Measurements from ENCODE around the gene CHM.
"Not testable (repeated sequence)": the region's sequence is repeated elsewhere in the genome, so short reads cannot be mapped to it uniquely, and the experiment has no call there.

CHM gene

DNA sequence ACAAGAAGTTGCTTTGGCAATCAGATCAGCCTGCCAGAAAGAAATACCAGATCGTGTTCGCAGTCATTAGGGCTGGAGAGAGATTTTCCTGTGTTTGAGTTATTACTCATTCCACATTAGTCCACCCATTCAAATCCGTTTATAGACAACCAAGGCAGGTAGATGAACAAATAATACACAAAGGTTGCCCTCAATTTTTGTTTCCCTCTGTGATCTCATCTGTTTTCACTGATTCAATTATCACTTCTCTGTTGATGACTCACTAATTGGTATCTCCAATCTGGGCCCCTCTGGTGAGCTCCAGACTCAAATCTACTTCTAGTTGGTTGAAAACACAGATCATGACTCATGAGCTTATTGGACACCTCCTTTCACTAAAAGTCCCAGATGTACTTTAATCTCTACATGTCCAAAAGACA, 54.5 kb downstream of the CHM start:
- Histone ChIP-seq H3K36me3 (replicated peaks) (no peaks in the 10 kb centered on the region), H3K27me3 (ENCODE audit: low read depth) (no peaks in the 10 kb centered on the region), H3K9me3 (peaks cover 4% of the 10 kb centered on the region; the same call in 1 of the 2 replicates), H3K4me1 (peaks cover 2% of the 10 kb centered on the region; the same call in 1 of the 2 replicates), H3K4me3 (no peak overlapping the region)
- in situ Hi-C loops (cut with MboI; ENCODE audit: low sequenced_read_pairs), result no loop called here
- no peak for DNase-seq (ENCODE audit: low spot score in 2 of 2)

DNA sequence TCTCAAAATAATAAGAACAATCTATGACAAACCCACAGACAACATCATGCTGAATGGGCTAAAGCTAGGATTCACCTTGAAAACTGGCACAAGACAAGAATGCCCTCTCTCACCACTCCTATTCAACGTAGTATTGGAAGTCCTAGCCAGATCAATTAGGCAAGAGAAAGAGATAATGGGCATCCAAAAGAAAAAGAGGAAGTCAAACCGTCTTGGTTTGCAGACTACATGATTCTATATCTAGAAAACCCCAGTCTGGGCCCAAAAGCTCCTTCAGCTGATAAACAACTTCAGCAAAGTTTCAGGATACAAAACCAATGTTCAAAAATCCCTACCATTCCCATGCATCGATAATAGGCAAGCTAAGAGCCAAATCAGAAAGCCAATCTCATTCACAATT, 59.0 kb downstream of the CHM start:
- in situ Hi-C loops (cut with MboI; ENCODE audit: low sequenced_read_pairs), result no loop called here
- H3K9me3 ChIP-seq, result peaks cover 4% of the 10 kb centered on the region; the same call in 1 of the 2 replicates
- no peak overlapping the region for H3K4me3 ChIP-seq
- no peaks in the 10 kb centered on the region for H3K27me3 ChIP-seq (ENCODE audit: low read depth)
- DNase-seq (ENCODE audit: low spot score in 2 of 2), result no peak
- no peaks in the 10 kb centered on the region for H3K36me3 ChIP-seq (replicated peaks)
- 0 out of 2 replicates have a peak, but pooled peaks cover 2% of the 10 kb centered on the region for H3K4me1 ChIP-seq

DNA sequence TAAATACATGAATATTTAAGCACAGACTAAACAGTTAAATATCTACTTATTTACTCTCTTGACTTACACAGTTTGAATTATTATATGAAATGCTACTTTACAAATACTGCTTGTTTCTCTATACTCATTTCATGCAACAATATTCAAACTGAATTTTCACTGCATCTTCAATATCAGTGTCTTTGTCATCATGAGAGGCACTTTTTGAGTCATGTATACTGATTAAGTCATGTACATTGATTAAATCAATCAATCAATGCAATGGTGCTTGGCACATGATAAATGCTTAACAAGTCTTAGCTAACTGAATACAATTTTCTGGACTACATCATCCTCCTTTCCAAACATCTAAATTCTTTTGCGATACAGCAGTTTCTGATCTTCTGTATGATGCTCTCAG, 67.1 kb downstream of the CHM start:
- Histone ChIP-seq H3K27me3 (ENCODE audit: low read depth) (no peaks in the 10 kb centered on the region), H3K9me3 (no peaks in the 10 kb centered on the region), H3K36me3 (replicated peaks) (peaks cover 19% of the 10 kb centered on the region), H3K4me1 (no peaks in the 10 kb centered on the region), H3K4me3 (no peak overlapping the region)
- DNase-seq (ENCODE audit: low spot score in 2 of 2), result no peak
- in situ Hi-C loops (cut with MboI; ENCODE audit: low sequenced_read_pairs), result no loop called here

DNA sequence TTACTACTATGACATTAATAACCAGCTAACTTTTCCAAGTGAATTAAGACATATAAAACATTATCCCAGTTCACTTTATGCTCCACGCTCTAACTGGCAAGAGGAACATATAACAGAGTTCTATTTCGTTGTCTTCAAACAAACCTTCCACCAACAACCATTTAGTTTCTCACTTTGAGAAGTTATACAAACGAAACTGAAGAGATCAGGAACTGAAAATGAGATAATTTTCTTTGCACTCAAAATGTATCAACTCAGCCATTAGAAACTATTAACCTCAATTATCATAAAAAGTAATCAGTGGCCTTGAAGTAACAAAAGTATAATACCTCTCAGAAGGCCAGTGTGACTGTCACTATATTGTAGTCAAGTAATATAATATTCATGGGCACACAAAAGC, 70.1 kb downstream of the CHM start:
- Histone ChIP-seq H3K4me3 (no peak overlapping the region), H3K9me3 (no peaks in the 10 kb centered on the region), H3K4me1 (no peaks in the 10 kb centered on the region), H3K27me3 (ENCODE audit: low read depth) (no peaks in the 10 kb centered on the region), H3K36me3 (replicated peaks) (peaks cover 27% of the 10 kb centered on the region)
- no peak for DNase-seq (ENCODE audit: low spot score in 2 of 2)
- in situ Hi-C loops (cut with MboI; ENCODE audit: low sequenced_read_pairs), result no loop called here

DNA sequence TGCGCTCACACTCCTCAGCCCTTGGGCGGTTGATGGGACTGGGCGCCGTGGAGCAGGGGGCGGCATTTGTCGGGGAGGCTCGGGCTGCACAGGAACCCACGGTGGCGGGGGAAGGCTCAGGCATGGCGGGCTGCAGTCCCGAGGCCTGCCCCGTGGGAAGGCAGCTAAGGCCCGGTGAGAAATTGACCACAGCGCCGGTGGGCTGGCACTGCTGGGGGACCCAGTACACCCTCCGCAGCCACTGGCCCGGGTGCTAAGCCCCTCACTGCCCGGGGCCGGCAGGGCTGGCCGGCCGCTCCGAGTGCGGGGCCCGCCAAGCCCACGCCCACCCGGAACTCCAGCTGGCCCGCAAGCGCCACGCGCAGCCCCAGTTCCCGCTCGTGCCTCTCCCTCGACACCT, 75.0 kb downstream of the CHM start:
- in situ Hi-C loops (cut with MboI; ENCODE audit: low sequenced_read_pairs); H3K4me1 ChIP-seq; H3K9me3 ChIP-seq; H3K4me3 ChIP-seq; H3K27me3 ChIP-seq (ENCODE audit: low read depth); DNase-seq (ENCODE audit: low spot score in 2 of 2): not testable (repeated sequence)
- H3K36me3 ChIP-seq (replicated peaks), result peaks cover 24% of the 10 kb centered on the region

DNA sequence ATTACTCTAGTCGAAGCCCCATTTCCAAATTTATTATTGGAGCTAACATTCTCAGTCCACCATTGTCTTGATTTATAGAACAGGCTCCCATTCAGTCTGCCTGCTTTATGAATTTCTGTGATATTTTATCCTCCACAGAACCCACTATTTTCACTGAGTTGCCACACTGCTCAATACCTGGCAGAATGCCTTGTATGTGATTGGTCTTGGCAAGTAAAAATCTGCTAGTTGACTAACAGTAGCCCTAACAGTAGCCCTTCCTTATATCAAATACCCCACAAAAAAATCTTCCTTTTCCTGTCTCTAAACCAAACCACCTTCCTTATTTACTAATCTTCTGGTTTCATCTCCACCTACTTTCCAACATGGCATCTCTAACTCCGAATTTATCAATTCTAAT, 82.6 kb downstream of the CHM start:
- no peaks in the 10 kb centered on the region for H3K4me1 ChIP-seq
- no peaks in the 10 kb centered on the region for H3K9me3 ChIP-seq
- no peaks in the 10 kb centered on the region for H3K27me3 ChIP-seq (ENCODE audit: low read depth)
- DNase-seq (ENCODE audit: low spot score in 2 of 2), result no peak
- in situ Hi-C loops (cut with MboI; ENCODE audit: low sequenced_read_pairs), result no loop called here
- no peak overlapping the region for H3K4me3 ChIP-seq
- no peaks in the 10 kb centered on the region for H3K36me3 ChIP-seq (replicated peaks)

DNA sequence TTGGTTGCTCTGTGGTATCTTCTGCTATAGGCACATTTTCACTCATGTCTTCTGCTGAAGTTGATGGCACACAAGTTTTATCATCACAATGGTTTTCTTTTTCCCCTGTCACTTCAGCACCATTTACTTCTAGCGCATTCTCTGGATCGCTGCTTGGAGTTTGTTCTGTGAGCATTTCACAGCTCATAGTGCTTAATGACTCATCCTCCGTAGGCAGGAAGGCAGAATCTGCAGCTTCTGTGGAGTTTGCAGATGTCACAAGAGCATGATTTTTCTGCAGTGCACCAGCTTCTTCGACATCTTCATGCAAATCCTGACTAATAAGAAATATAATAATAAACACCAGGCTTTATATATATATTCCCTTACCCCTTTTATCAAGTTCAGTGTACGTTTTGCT, 83.6 kb downstream of the CHM start:
- Histone ChIP-seq H3K9me3 (no peaks in the 10 kb centered on the region), H3K4me1 (no peaks in the 10 kb centered on the region), H3K4me3 (no peak overlapping the region), H3K36me3 (replicated peaks) (no peaks in the 10 kb centered on the region), H3K27me3 (ENCODE audit: low read depth) (no peaks in the 10 kb centered on the region)
- in situ Hi-C loops (cut with MboI; ENCODE audit: low sequenced_read_pairs), result no loop called here
- DNase-seq (ENCODE audit: low spot score in 2 of 2), result no peak

DNA sequence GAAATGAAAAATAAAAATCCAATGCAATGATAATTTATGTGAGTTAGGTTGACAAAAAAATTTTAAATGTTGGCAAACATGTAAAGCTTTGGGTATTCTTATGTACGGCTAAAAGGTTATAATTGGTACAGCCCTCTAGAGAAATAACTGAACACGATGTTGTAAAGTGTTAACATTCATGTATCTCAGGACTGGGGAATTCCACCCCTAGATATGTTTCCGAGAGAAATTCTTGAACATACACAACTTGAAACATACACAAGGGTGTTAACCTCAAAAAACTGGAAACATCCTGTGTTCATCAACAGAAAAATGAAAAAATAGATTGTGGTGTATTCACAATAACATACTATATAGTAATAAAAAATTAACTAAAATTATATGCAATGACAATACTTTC, 91.8 kb downstream of the CHM start:
- no peaks in the 10 kb centered on the region for H3K9me3 ChIP-seq
- in situ Hi-C loops (cut with MboI; ENCODE audit: low sequenced_read_pairs), result no loop called here
- DNase-seq (ENCODE audit: low spot score in 2 of 2), result no peak
- no peaks in the 10 kb centered on the region for H3K27me3 ChIP-seq (ENCODE audit: low read depth)
- H3K36me3 ChIP-seq (replicated peaks), result no peaks in the 10 kb centered on the region
- no peak overlapping the region for H3K4me3 ChIP-seq
- H3K4me1 ChIP-seq, result no peaks in the 10 kb centered on the region

DNA sequence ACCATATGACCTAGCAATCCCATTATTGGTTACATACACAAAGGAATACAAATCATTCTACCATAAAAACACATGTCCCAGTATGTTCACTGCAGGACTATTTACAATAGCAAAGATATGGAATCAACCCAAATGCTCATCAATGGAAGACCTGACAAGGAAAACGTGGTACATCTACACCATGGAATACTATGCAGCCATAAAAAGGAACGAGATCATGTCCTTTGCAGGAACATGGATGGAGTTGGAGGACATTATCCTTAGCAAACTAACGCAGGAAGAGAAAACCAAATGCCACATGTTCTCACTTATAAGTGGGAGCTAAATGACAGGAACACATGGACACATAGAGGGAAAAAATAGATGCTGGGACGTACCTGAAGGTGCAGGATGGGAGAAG, 102.6 kb downstream of the CHM start:
- H3K4me1 ChIP-seq; in situ Hi-C loops (cut with MboI; ENCODE audit: low sequenced_read_pairs); H3K9me3 ChIP-seq; H3K36me3 ChIP-seq (replicated peaks); DNase-seq (ENCODE audit: low spot score in 2 of 2); H3K4me3 ChIP-seq; H3K27me3 ChIP-seq (ENCODE audit: low read depth): not testable (repeated sequence)

DNA sequence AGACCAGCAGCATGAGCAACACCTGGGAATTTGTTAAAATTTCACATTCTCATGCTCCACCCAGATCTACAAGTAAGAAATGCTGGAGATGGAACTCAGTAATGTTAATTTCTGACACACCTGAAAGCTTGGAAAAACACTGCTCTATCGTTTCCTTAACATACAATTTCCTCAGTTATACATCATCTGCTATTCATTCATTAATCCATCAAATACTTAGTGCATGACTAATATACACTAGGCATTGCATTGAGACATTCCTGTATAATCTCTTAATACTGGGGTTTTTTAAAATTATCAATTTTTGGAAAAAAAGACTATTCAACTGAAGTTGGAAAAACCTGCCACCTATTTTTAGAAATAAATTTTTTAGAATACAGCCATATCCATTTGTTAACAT, 106.1 kb downstream of the CHM start:
- Histone ChIP-seq H3K27me3 (ENCODE audit: low read depth) (no peaks in the 10 kb centered on the region), H3K36me3 (replicated peaks) (no peaks in the 10 kb centered on the region), H3K4me1 (no peaks in the 10 kb centered on the region), H3K4me3 (no peak overlapping the region), H3K9me3 (no peaks in the 10 kb centered on the region)
- in situ Hi-C loops (cut with MboI; ENCODE audit: low sequenced_read_pairs), result no loop called here
- no peak for DNase-seq (ENCODE audit: low spot score in 2 of 2)

DNA sequence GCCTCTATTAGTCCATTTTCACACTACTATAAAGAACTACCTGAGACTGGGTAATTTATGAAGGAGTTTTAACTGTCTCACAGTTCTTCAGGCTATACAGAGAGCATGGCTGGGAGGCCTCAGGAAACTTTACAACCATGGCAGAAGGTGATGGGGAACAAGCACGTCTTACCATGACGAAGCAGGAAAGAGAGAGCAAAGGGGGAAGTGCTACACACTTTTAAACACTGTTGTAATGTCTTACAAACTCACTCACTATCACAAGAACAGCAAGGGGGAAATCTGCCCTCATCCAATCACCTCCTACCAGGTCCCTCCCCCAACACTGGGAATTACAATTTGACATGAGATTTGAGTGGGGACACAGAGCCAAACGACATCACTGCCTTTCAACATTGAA, 107.4 kb downstream of the CHM start:
- DNase-seq (ENCODE audit: low spot score in 2 of 2); H3K9me3 ChIP-seq; in situ Hi-C loops (cut with MboI; ENCODE audit: low sequenced_read_pairs); H3K27me3 ChIP-seq (ENCODE audit: low read depth); H3K36me3 ChIP-seq (replicated peaks); H3K4me1 ChIP-seq; H3K4me3 ChIP-seq: not testable (repeated sequence)

DNA sequence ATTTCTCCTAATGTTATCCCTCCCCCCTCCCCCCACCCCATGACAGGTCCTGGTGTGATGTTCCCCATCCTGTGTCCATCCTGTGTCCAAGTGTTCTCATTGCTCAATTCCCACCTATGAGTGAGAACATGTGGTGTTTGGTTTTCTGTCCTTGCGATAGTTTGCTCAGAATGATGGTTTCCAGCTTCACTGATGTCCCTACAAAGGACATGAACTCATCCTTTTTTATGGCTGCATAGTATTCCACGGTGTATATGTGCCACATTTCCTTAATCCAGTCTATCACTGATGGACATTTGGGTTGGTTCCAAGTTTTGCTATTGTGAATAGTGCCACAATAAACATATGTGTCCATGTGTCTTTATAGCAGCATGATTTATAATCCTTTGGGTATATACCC, 113.0 kb downstream of the CHM start:
- H3K9me3 ChIP-seq; H3K27me3 ChIP-seq (ENCODE audit: low read depth); H3K36me3 ChIP-seq (replicated peaks); in situ Hi-C loops (cut with MboI; ENCODE audit: low sequenced_read_pairs); DNase-seq (ENCODE audit: low spot score in 2 of 2); H3K4me3 ChIP-seq; H3K4me1 ChIP-seq: not testable (repeated sequence)

DNA sequence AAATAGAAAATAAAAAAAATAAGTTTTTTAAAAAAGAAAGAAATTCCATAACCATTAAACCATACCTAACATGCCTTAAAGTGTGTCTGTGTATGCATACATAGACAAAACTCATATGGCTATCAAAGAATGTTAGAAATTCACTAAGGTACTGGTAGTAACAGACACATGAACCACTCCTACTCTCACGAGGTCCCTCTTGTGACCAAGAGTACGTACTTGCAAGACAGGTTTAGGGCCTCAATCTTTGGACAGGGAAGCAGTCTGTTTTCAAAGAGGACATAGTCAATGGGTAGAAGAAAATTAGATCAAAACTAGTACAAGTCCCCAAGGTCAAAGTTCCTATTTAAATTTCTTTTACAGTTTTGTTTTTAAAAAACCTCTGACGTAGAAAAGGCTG, 117.3 kb downstream of the CHM start:
- in situ Hi-C loops (cut with MboI; ENCODE audit: low sequenced_read_pairs), result no loop called here
- Histone ChIP-seq H3K4me1 (no peaks in the 10 kb centered on the region; the same call in 1 of the 2 replicates), H3K36me3 (replicated peaks) (no peaks in the 10 kb centered on the region), H3K4me3 (no peak overlapping the region), H3K9me3 (no peaks in the 10 kb centered on the region), H3K27me3 (ENCODE audit: low read depth) (no peaks in the 10 kb centered on the region)
- no peak for DNase-seq (ENCODE audit: low spot score in 2 of 2)

DNA sequence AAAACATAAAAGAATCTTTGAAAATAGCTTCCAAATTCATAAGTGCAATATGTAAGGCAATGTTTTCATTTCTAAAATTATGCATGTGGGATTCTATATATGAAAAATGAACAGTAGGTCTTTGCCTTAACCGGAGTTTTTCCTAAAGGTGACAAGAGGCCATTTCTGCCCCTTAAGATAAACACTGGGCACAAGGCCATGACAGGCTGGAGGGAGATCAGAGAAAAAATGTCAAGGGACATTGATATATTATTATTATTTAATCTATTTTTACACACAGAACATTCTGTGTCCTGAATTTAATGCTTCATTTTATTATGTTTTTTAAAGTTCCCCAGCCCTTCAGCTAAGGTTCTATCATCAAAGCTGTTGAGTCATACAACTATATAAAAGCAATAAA, 118.8 kb downstream of the CHM start:
- in situ Hi-C loops (cut with MboI; ENCODE audit: low sequenced_read_pairs), result no loop called here

DNA sequence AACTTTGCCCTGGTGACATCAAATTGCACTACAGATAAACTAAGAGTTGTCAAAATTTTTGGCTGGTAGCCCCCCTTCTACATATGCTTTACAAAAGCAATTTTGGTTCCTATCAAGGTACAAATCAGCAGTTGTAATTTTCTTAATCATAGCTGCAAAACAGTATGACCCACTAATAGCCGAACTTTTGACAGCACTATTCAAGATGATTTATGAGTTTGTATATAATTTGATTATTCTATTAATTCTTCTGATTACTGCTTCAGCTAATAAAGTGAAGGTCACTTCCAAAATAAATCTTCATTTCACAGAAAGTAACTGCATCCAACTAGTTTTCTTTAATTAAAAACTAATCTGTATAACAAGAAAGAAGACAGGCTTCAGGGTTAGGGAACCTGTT, 119.6 kb downstream of the CHM start:
- in situ Hi-C loops (cut with MboI; ENCODE audit: low sequenced_read_pairs), result no loop called here
- DNase-seq (ENCODE audit: low spot score in 2 of 2), result no peak
- Histone ChIP-seq H3K9me3 (no peaks in the 10 kb centered on the region), H3K36me3 (replicated peaks) (no peaks in the 10 kb centered on the region), H3K27me3 (ENCODE audit: low read depth) (no peaks in the 10 kb centered on the region), H3K4me1 (no peaks in the 10 kb centered on the region; the same call in 1 of the 2 replicates), H3K4me3 (no peak overlapping the region)

More for the DNA sequence above, 118.8 kb downstream of the CHM start:
- Histone ChIP-seq H3K27me3 (ENCODE audit: low read depth) (no peaks in the 10 kb centered on the region), H3K4me3 (no peak overlapping the region), H3K9me3 (no peaks in the 10 kb centered on the region), H3K36me3 (replicated peaks) (no peaks in the 10 kb centered on the region), H3K4me1 (no peaks in the 10 kb centered on the region; the same call in 1 of the 2 replicates)
- no peak for DNase-seq (ENCODE audit: low spot score in 2 of 2)
